HepG2 (cell line): ENCODE data around the gene MRPL14. TPM values are rescaled to one million over a fixed set of nuclear protein-coding genes. Genes with fewer than 3 reads are reported as not detected.

ENCODE experiments used
- ARID2 ChIP-seq: sonication (generic); formaldehyde crosslinking; IDR thresholded peaks from 2 replicates; pipeline ENCODE4 v1.8.1; 2022; ENCODE audit warnings: mild to moderate bottlenecking, missing genetic modification reagents, borderline replicate concordance
- ATF5 ChIP-seq: sonication (generic); formaldehyde crosslinking; IDR thresholded peaks from 2 replicates; pipeline ENCODE4 v1.4.0; 2020; ENCODE audit warnings: mild to moderate bottlenecking, low read depth, missing genetic modification reagents
- KDM2A ChIP-seq: sonication (generic); formaldehyde crosslinking; IDR thresholded peaks from 2 replicates; pipeline ENCODE4 v1.4.0; 2020; ENCODE audit warnings: low read depth, missing genetic modification reagents, borderline replicate concordance
- NFKBIZ ChIP-seq: IDR thresholded peaks from 2 replicates; pipeline ENCODE4 v1.6.1; 2018; ENCODE audit warnings: missing genetic modification reagents, missing compliant biosample characterization
- NRL ChIP-seq: sonication (generic); formaldehyde crosslinking; IDR thresholded peaks from 2 replicates; pipeline ENCODE4 v1.5.0; 2020; ENCODE audit warnings: missing genetic modification reagents, mild to moderate bottlenecking, moderate library complexity, borderline replicate concordance
- RARA ChIP-seq: IDR thresholded peaks from 2 replicates; pipeline ENCODE4 v1.6.1; 2016; ENCODE audit warnings: missing genetic modification reagents, missing compliant biosample characterization
- RXRA ChIP-seq: sonication (generic); formaldehyde crosslinking; IDR thresholded peaks from 2 replicates; pipeline ENCODE4 v1.5.1; 2020; ENCODE audit warnings: missing genetic modification reagents
- SIX1 ChIP-seq: sonication (generic); formaldehyde crosslinking; IDR thresholded peaks from 2 replicates; pipeline ENCODE4 v1.4.0; 2020; ENCODE audit warnings: missing genetic modification reagents, borderline replicate concordance
- SSRP1 ChIP-seq: IDR thresholded peaks from 2 replicates; pipeline ENCODE4 v1.6.1; 2016; ENCODE audit warnings: control low read depth
- TAF1 ChIP-seq: sonication (generic); formaldehyde crosslinking; IDR thresholded peaks from 2 replicates; pipeline ENCODE4 v1.4.0; 2020; ENCODE audit warnings: missing genetic modification reagents
- TCF7 ChIP-seq: sonication (generic); IDR thresholded peaks from 2 replicates; pipeline ENCODE4 v1.6.1; 2016; ENCODE audit warnings: antibody characterized with exemption, low read depth
- YEATS4 ChIP-seq: sonication (generic); formaldehyde crosslinking; IDR thresholded peaks from 2 replicates; pipeline ENCODE4 v1.4.0; 2020; ENCODE audit warnings: missing genetic modification reagents, borderline replicate concordance
- YY1 ChIP-seq: IDR thresholded peaks from 2 replicates; pipeline ENCODE4 v1.6.1; 2011; ENCODE audit warnings: low read length, low read depth, moderate library complexity, mild to moderate bottlenecking; ENCODE audit not compliant: insufficient read depth, insufficient replicate concordance
- ZBTB10 ChIP-seq: sonication (generic); formaldehyde crosslinking; IDR thresholded peaks from 2 replicates; pipeline ENCODE4 v1.4.0; 2020; ENCODE audit warnings: missing genetic modification reagents, borderline replicate concordance
- ZFP82 ChIP-seq: sonication (generic); formaldehyde crosslinking; IDR thresholded peaks from 2 replicates; pipeline ENCODE4 v1.5.1; 2020; ENCODE audit warnings: mild to moderate bottlenecking, missing genetic modification reagents, borderline replicate concordance
- ZFP90 ChIP-seq: sonication (generic); formaldehyde crosslinking; IDR thresholded peaks from 2 replicates; pipeline ENCODE4 v1.8.0; 2022; ENCODE audit warnings: missing genetic modification reagents, mild to moderate bottlenecking, inconsistent platforms, borderline replicate concordance
- ZNF101 ChIP-seq: sonication (generic); formaldehyde crosslinking; IDR thresholded peaks from 2 replicates; pipeline ENCODE4 v1.4.0; 2020; ENCODE audit warnings: mild to moderate bottlenecking, low read depth, missing genetic modification reagents, borderline replicate concordance
- ZNF180 ChIP-seq: sonication (generic); formaldehyde crosslinking; IDR thresholded peaks from 2 replicates; pipeline ENCODE4 v1.4.0; 2020; ENCODE audit warnings: low read depth, missing genetic modification reagents, borderline replicate concordance
- ZNF30 ChIP-seq: sonication (generic); formaldehyde crosslinking; IDR thresholded peaks from 2 replicates; pipeline ENCODE4 v1.5.0; 2020; ENCODE audit warnings: mild to moderate bottlenecking, missing genetic modification reagents
- ZNF383 ChIP-seq: sonication (generic); formaldehyde crosslinking; IDR thresholded peaks from 2 replicates; pipeline ENCODE4 v1.4.0; 2020; ENCODE audit warnings: missing genetic modification reagents, mild to moderate bottlenecking, borderline replicate concordance
- ZNF451 ChIP-seq: sonication (generic); formaldehyde crosslinking; IDR thresholded peaks from 2 replicates; pipeline ENCODE4 v1.5.0; 2020; ENCODE audit warnings: mild to moderate bottlenecking, missing genetic modification reagents
- ZNF484 ChIP-seq: sonication (generic); formaldehyde crosslinking; IDR thresholded peaks from 2 replicates; pipeline ENCODE4 v1.5.1; 2020; ENCODE audit warnings: mild to moderate bottlenecking, low read depth, missing genetic modification reagents, borderline replicate concordance
- ZNF549 ChIP-seq: sonication (generic); formaldehyde crosslinking; IDR thresholded peaks from 2 replicates; pipeline ENCODE4 v1.5.0; 2020; ENCODE audit warnings: missing genetic modification reagents
- ZNF678 ChIP-seq: sonication (generic); formaldehyde crosslinking; IDR thresholded peaks from 2 replicates; pipeline ENCODE4 v1.4.0; 2020; ENCODE audit warnings: mild to moderate bottlenecking, missing genetic modification reagents
- ZNF746 ChIP-seq: sonication (generic); formaldehyde crosslinking; IDR thresholded peaks from 2 replicates; pipeline ENCODE4 v1.8.0; 2022; ENCODE audit warnings: mild to moderate bottlenecking, missing genetic modification reagents
- ZNF775 ChIP-seq: sonication (generic); formaldehyde crosslinking; IDR thresholded peaks from 2 replicates; pipeline ENCODE4 v1.4.0; 2020; ENCODE audit warnings: missing genetic modification reagents, mild to moderate bottlenecking, moderate library complexity, borderline replicate concordance
- ZSCAN21 ChIP-seq: sonication (generic); formaldehyde crosslinking; IDR thresholded peaks from 2 replicates; pipeline ENCODE4 v1.8.0; 2022; ENCODE audit warnings: mild to moderate bottlenecking, missing genetic modification reagents, moderate library complexity, borderline replicate concordance
- polyA plus RNA-seq, 8 experiments: library from polyadenylated mRNA; depleted of rRNA in 3 of 8; stranded (reverse) in 7 of 8; unstranded in 1 of 8; fragments of >200 nt; fragmentation: Illumina TruSeq in 4 of 8; extraction: Trizol in 4 of 8; gene quantifications; 2 replicates each; pipeline versions ENCODE4 v1.2.1 to v1.2.3, GENCODE V29; 2011 to 2016; ENCODE audit warnings: low read depth in 4 of 8, missing spikeins in 1 of 8, mixed read lengths in 1 of 8; ENCODE audit not compliant: insufficient read depth in 1 of 8
- total RNA-seq, 5 experiments: library from RNA; depleted of rRNA; stranded (reverse); fragments of >200 nt; fragmentation: Illumina TruSeq; extraction: Trizol; gene quantifications; 2 replicates each; pipeline ENCODE4 v1.2.3, GENCODE V29; 2016; ENCODE audit warnings: low read depth in 1 of 5

The MRPL14 gene
- total and polyA plus RNA-seq, 2 of the 13 experiments (the other 11 are each of a cell fraction or from before 2014, with no cell fraction given) = 157 to 178 TPM

- peak; percentile 22; the same call in 1 of the 2 replicates for TF ChIP-seq ARID2 (CRISPR knock-in tag)
- TF ChIP-seq RARA (CRISPR knock-in tag) = peak; percentile 8
- TF ChIP-seq ZFP82 (CRISPR knock-in tag) = 0 out of 2 replicates have a peak, but pooled peaks have one; percentile 32
- 0 out of 2 replicates have a peak, but pooled peaks have one; percentile 10 for TF ChIP-seq ZNF101 (CRISPR knock-in tag)
- peak; percentile 80 for TF ChIP-seq ZNF383 (CRISPR knock-in tag)
- no peak for TF ChIP-seq NFKBIZ (CRISPR knock-in tag)
- TF ChIP-seq ZNF775 (CRISPR knock-in tag) = 0 out of 2 replicates have a peak, but pooled peaks have one; percentile 52
- TF ChIP-seq ZNF451 (CRISPR knock-in tag) = peak; percentile 63; the same call in 1 of the 2 replicates
- no peak for TF ChIP-seq ZNF30 (CRISPR knock-in tag)
- peak; percentile 94 for TF ChIP-seq ATF5 (CRISPR knock-in tag)
- no peak for TF ChIP-seq SIX1 (CRISPR knock-in tag)
- TF ChIP-seq TCF7 = no peak
- TF ChIP-seq TAF1 (CRISPR knock-in tag) = 0 out of 2 replicates have a peak, but pooled peaks have one; percentile 14
- no peak for TF ChIP-seq ZNF549 (CRISPR knock-in tag)
- TF ChIP-seq ZNF678 = peak; percentile 80; the same call in 1 of the 2 replicates
- no peak for TF ChIP-seq ZNF484 (CRISPR knock-in tag)
- TF ChIP-seq KDM2A (CRISPR knock-in tag) = peak; percentile 7; the same call in 1 of the 2 replicates
- no peak; the same call in 1 of the 2 replicates for TF ChIP-seq ZFP90 (CRISPR knock-in tag)
- no peak; the same call in 1 of the 2 replicates for TF ChIP-seq ZSCAN21 (CRISPR knock-in tag)
- no peak; the same call in 1 of the 2 replicates for TF ChIP-seq RXRA (CRISPR knock-in tag)
- no peak for TF ChIP-seq ZNF180 (CRISPR knock-in tag)
- peak; percentile 83; the same call in 1 of the 2 replicates for TF ChIP-seq ZNF746 (CRISPR knock-in tag)
- peak; percentile 66; the same call in 1 of the 2 replicates for TF ChIP-seq YEATS4 (CRISPR knock-in tag)
- TF ChIP-seq SSRP1 (CRISPR knock-in tag) = no peak; the same call in 1 of the 2 replicates
- TF ChIP-seq NRL (CRISPR knock-in tag) = 0 out of 2 replicates have a peak, but pooled peaks have one; percentile 27
- peak; percentile 42 for TF ChIP-seq YY1
- no peak for TF ChIP-seq ZBTB10 (CRISPR knock-in tag)
Observed at GRCh38 chr6:44073612-44074438, 53.4 kb downstream of the MRPL14 start (continued).
